Measurements from ENCODE around the gene DLGAP1.

DLGAP1 gene

GRCh38 chr18:3728704-3729437 is 726.2 kb downstream of the DLGAP1 start:
- no peak for TF ChIP-seq CTCF (IDR thresholded peaks at IDR 0.05; ENCODE audit: borderline replicate concordance, insufficient read depth, low read depth, low read length)
- H3K4me3 ChIP-seq (ENCODE audit: low read depth, low read length), result no peak overlapping the region

- no peak for TF ChIP-seq CTCF (IDR thresholded peaks at IDR 0.05; ENCODE audit: borderline replicate concordance, insufficient read depth, low read depth, low read length)
- H3K4me3 ChIP-seq (ENCODE audit: low read depth, low read length), result no peak overlapping the region
Observed at GRCh38 chr18:3727274-3727673, 727.8 kb downstream of the DLGAP1 start.

DNA sequence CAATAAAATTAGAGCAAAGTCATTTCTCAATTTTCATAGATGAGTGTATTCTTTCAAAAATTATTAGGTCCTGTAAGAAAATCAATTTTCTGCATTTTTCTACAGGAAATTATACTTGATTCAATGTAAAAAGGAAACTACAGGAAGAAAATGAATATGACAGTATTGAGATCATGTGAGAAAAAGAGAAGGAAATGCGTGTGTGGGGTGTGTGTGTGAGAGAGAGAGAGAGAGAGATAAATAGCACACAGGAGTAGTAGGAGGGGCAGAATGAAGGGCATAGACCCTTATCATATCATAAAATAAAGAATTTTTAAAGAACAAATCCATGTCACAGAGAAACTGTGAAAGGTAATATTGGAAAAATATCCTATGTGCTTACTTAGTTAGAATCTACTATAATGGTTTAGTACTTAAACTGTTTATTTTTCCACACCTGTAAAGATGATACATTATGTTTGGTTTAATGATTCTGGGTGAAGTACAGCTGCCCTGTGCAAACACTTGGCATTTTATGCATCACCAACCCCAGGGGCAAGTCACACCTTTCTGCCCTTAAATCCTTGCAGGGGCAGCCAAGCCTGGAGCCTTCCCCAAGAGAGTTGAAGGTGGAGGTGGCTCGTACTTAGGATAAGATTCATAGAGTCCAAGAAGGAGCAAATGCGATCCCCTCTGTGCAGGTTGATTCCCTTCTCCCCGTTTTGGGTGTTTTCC is 728.7 kb downstream of the DLGAP1 start:
- H3K4me3 ChIP-seq (ENCODE audit: low read depth, low read length), result no peak overlapping the region
- TF ChIP-seq CTCF (IDR thresholded peaks at IDR 0.05; ENCODE audit: borderline replicate concordance, insufficient read depth, low read depth, low read length), result no peak

GRCh38 chr18:3725115-3725514 is 730.0 kb downstream of the DLGAP1 start:
- H3K4me3 ChIP-seq (ENCODE audit: low read depth, low read length), result no peak overlapping the region
- TF ChIP-seq CTCF (IDR thresholded peaks at IDR 0.05; ENCODE audit: borderline replicate concordance, insufficient read depth, low read depth, low read length), result no peak

DNA sequence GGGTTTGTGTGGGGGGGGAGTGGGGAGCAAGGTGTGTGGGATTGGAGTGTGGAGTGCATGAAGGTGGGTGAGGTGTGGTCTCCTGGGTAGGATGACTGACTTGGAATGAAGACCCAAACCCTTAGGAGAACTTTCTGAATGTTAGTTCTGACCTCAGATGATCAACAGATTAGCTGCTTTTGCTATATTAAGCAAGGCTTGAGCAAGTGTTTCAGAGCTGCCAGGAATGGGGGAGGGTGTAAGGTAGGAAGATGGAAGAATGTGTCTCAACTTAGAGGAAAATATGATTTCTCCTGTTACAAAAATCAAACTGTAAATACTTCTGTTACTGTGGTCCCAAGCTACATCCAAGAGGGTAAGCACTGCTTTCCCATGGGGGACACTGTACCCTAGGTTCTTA is 731.6 kb downstream of the DLGAP1 start:
- no peak overlapping the region for H3K4me3 ChIP-seq (ENCODE audit: low read depth, low read length)
- no peak for TF ChIP-seq CTCF (IDR thresholded peaks at IDR 0.05; ENCODE audit: borderline replicate concordance, insufficient read depth, low read depth, low read length)

DNA sequence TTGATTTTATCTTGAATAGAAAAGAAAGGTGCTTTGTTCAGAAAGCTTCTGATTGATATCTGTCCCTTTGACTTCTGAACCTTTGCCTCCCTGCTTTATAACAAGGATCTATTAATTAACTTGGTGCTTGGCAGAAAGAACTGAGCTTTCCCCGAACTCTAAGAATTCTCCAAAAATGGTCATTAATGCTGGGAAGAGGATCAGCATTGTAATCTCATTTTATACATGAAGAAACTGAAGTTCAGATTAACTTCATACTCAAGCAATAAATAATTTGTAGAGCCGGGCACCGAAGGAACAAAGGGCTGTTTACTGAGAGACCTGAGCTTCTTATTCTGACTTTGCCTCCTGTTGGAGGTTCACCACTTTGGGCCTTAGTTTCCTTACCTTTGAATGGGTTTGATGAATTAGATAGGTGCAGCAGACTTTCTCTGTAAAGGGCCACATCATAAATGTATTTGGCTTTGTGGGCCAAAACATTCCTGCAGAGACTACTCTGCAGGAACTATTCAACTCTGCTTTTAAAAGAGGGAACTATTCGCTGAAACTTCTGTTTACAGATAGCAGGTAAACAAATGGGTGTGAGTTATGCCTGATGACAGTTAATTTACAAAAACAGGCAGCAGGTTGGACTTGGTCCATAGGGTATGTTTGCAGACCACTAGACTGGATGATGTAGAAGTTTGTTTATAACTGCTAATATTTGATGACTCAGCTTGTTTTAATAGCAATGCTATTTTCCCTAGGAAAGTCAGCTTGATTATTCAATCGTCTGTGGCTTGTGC is 732.3 kb downstream of the DLGAP1 start:
- no peak for TF ChIP-seq CTCF (IDR thresholded peaks at IDR 0.05; ENCODE audit: borderline replicate concordance, insufficient read depth, low read depth, low read length)

More for the DNA sequence above, 732.3 kb downstream of the DLGAP1 start:
- no peak overlapping the region for H3K4me3 ChIP-seq (ENCODE audit: low read depth, low read length)

Data from GM12875 (cell line).